ENCODE results near the gene ESRRA.

The ESRRA gene

GRCh38 chr11:64333556-64333955 is 28.2 kb downstream of the ESRRA start:
- peaks cover 34% of the 10 kb centered on the region for H3K4me1 Mint-ChIP-seq (ENCODE audit: low read depth)
- no peak overlapping the region for H3K4me3 Mint-ChIP-seq
- H3K9me3 Mint-ChIP-seq = no peaks in the 10 kb centered on the region
- intact Hi-C loops (cut with micrococcal nuclease) = no loop called here
- no peaks in the 10 kb centered on the region for H3K36me3 Mint-ChIP-seq (ENCODE audit: low read depth)
- H3K27me3 Mint-ChIP-seq = peaks cover 3% of the 10 kb centered on the region
- H3K27ac Mint-ChIP-seq = no peak overlapping the region

- no peaks in the 10 kb centered on the region for H3K36me3 Mint-ChIP-seq (ENCODE audit: low read depth)
- H3K4me1 Mint-ChIP-seq (ENCODE audit: low read depth) = peaks cover 49% of the 10 kb centered on the region
- H3K27me3 Mint-ChIP-seq = peaks cover 3% of the 10 kb centered on the region
- intact Hi-C loops (cut with micrococcal nuclease) = no loop called here
- no peak overlapping the region for H3K4me3 Mint-ChIP-seq
- H3K27ac Mint-ChIP-seq = peak overlapping the region; percentile 42
- H3K9me3 Mint-ChIP-seq = no peaks in the 10 kb centered on the region
Measured at GRCh38 chr11:64334764-64335735, 29.7 kb downstream of the ESRRA start.

GRCh38 chr11:64337538-64338249 is 32.4 kb downstream of the ESRRA start:
- Mint-ChIP-seq H3K4me1 (ENCODE audit: low read depth) (peaks cover 56% of the 10 kb centered on the region), H3K4me3 (no peak overlapping the region), H3K27ac (no peak overlapping the region), H3K36me3 (ENCODE audit: low read depth) (peaks cover 15% of the 10 kb centered on the region), H3K9me3 (no peaks in the 10 kb centered on the region), H3K27me3 (no peaks in the 10 kb centered on the region)
- intact Hi-C loops (cut with micrococcal nuclease) = no loop called here

DNA sequence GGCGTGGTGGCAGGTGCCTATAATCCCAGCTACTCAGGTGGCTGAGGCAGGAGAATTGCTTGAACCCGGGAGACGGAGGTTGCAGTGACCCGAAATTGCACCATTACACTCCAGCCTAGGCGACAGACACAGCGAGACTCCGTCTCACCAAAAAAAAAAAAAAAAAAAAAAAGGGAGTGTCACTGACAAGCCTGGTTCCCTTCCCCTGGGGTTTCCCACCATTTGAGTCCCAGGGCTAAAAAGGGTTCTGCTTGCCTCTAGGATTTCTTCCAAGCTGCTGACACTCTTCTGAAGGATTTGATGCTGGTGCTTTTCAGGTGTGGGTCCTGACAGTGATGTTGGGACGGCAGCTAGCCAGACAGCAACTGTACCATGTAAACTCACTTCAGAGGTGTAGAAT is 33.4 kb downstream of the ESRRA start:
- H3K27me3 Mint-ChIP-seq = no peaks in the 10 kb centered on the region
- H3K4me1 Mint-ChIP-seq (ENCODE audit: low read depth) = peaks cover 64% of the 10 kb centered on the region
- intact Hi-C loops (cut with micrococcal nuclease) = no loop called here
- H3K27ac Mint-ChIP-seq = peak overlapping the region; percentile 93
- no peaks in the 10 kb centered on the region for H3K9me3 Mint-ChIP-seq
- H3K4me3 Mint-ChIP-seq = no peak overlapping the region
- peaks cover 25% of the 10 kb centered on the region for H3K36me3 Mint-ChIP-seq (ENCODE audit: low read depth)

DNA sequence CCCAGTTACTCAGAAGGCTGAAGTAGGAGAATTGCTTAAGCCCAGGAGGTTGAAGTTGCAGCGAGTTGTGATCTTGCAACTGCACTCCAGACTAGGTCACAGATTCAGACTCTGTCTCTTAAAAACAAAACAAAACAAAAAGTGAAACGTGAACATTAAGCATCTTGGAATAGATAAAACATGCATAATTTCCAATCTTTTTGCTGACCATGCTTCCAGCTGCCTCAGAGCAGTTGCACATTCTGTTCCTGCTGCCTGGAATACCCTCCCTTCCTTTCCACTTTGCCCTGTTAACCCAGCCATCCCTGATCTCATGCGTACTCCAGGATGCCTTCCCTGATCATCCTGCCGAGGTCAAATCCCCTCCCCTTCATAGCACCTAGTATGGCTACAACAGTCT is 34.0 kb downstream of the ESRRA start:
- peaks cover 31% of the 10 kb centered on the region for H3K36me3 Mint-ChIP-seq (ENCODE audit: low read depth)
- intact Hi-C loops (cut with micrococcal nuclease) = no loop called here
- peaks cover 66% of the 10 kb centered on the region for H3K4me1 Mint-ChIP-seq (ENCODE audit: low read depth)
- peak overlapping the region; percentile 93 for H3K27ac Mint-ChIP-seq
- no peaks in the 10 kb centered on the region for H3K9me3 Mint-ChIP-seq
- H3K4me3 Mint-ChIP-seq = peak overlapping the region; percentile 80
- H3K27me3 Mint-ChIP-seq = no peaks in the 10 kb centered on the region

DNA sequence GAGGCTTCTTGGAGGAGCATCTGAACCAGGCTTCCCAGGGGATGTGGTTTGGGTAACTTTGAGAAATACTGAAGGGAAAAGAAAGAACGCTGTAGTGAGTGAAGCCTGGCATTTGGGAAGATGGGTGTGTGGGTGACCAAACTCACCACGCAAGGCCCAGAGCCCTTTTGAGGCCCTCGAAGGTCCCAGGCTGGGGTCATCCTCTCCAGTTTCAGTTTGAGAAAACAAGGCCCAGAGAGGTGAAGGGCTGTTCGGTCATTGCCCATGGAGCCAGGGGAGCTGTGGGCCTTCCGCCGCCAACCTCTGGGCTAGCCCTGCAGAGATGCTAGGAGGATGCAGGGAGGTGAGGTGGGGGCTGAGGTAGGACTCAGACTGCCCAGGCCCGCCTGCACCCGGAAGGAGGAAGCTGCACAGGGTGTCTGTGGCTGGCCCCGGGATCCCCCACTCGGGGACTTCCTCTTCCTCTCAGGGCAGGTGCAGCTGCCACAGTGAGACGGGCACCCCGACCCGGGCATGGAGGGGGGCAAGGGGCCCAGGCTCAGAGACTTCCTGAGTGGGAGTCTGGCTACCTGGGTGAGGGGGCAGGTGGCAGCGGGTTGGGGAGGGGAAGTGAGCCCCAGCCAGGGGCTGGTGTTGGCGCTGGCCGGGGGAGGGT is 34.6 kb downstream of the ESRRA start, which contains the start of gene CCDC88B:
TSS of gene CCDC88B (plus strand) at position 451 of the 655 bp plus-strand sequence. CDS start at position 514, 63 bp downstream.
- Mint-ChIP-seq H3K27me3 (no peaks in the 10 kb centered on the region), H3K27ac (peak within 1 kb of the TSS; percentile 93), H3K4me1 (ENCODE audit: low read depth) (peaks cover 68% of the 10 kb centered on the region), H3K4me3 (peak within 1 kb of the TSS; percentile 80), H3K9me3 (no peaks in the 10 kb centered on the region), H3K36me3 (ENCODE audit: low read depth) (peaks cover 37% of the 10 kb centered on the region)
- intact Hi-C loops (cut with micrococcal nuclease) = loop anchor here (5.0 kb wide), 1 partner anchor 33 kb away; the partner anchor contains the start of gene ESRRA

GRCh38 chr11:64340671-64341335 is 35.5 kb downstream of the ESRRA start:
- H3K27me3 Mint-ChIP-seq = no peaks in the 10 kb centered on the region
- peak overlapping the region; percentile 93 for H3K27ac Mint-ChIP-seq
- H3K9me3 Mint-ChIP-seq = no peaks in the 10 kb centered on the region
- intact Hi-C loops (cut with micrococcal nuclease) = loop anchor here (5.0 kb wide), 1 partner anchor 34 kb away; the partner anchor contains the start of gene ESRRA
- H3K4me3 Mint-ChIP-seq = peak overlapping the region; percentile 80
- peaks cover 69% of the 10 kb centered on the region for H3K4me1 Mint-ChIP-seq (ENCODE audit: low read depth)
- peaks cover 46% of the 10 kb centered on the region for H3K36me3 Mint-ChIP-seq (ENCODE audit: low read depth)

GRCh38 chr11:64341429-64341828 is 36.1 kb downstream of the ESRRA start:
- Mint-ChIP-seq H3K27ac (peak overlapping the region; percentile 48), H3K4me3 (peak overlapping the region; percentile 80), H3K9me3 (no peaks in the 10 kb centered on the region), H3K36me3 (ENCODE audit: low read depth) (peaks cover 52% of the 10 kb centered on the region), H3K4me1 (ENCODE audit: low read depth) (peaks cover 74% of the 10 kb centered on the region), H3K27me3 (no peaks in the 10 kb centered on the region)
- intact Hi-C loops (cut with micrococcal nuclease) = loop anchor here (5.0 kb wide), 1 partner anchor 34 kb away; the partner anchor contains the start of gene ESRRA

DNA sequence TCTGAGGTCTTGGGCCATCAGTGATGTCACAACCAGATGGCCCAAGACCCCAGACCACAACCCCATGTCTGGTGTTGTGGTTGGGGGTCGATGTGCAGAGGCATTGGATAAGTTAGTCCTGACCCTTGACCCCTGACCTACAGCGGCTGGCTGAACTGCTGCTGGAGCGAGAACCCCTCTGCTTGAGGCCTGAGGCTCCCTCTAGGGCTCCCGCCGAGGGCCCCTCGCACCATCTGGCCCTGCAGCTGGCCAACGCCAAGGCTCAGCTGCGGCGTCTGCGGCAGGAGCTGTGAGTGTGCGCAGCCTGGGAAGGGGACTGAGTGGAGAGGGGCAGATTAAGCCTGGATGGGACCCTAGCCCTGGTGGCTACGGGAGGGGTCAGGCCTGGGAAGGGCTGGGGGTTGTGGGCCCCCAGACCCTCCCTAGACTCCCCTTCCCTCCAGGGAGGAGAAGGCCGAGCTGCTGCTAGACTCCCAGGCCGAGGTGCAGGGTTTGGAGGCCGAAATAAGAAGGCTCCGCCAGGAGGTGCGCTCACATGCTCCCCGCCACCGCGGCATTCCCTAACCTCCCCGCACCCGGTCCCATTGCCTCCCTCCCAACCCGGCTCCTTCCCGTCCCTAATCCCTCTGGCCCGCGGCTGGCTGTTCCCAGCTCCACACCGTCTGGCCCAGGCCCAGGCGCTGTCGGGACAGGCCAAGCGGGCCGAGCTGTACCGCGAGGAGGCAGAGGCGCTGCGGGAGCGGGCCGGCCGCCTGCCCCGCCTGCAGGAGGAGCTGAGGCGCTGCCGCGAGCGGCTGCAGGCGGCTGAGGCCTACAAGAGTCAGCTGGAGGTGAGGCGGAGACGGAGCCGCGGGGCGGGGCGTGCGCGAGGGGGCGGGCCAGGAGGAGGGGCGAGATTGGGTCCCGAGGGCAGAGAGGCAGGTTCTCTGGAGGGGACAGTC is 36.8 kb downstream of the ESRRA start:
- Mint-ChIP-seq H3K27ac (peak overlapping the region; percentile 48), H3K27me3 (no peaks in the 10 kb centered on the region), H3K9me3 (no peaks in the 10 kb centered on the region), H3K36me3 (ENCODE audit: low read depth) (peaks cover 59% of the 10 kb centered on the region), H3K4me3 (peak overlapping the region; percentile 57), H3K4me1 (ENCODE audit: low read depth) (peaks cover 80% of the 10 kb centered on the region)
- intact Hi-C loops (cut with micrococcal nuclease) = loop anchor here (5.0 kb wide), 1 partner anchor 35 kb away; the partner anchor contains the start of gene ESRRA

GRCh38 chr11:64342869-64343745 is 37.8 kb downstream of the ESRRA start:
- Mint-ChIP-seq H3K27me3 (no peaks in the 10 kb centered on the region), H3K4me1 (ENCODE audit: low read depth) (peaks cover 84% of the 10 kb centered on the region), H3K9me3 (no peaks in the 10 kb centered on the region), H3K4me3 (no peak overlapping the region), H3K36me3 (ENCODE audit: low read depth) (peaks cover 67% of the 10 kb centered on the region), H3K27ac (no peak overlapping the region)
- intact Hi-C loops (cut with micrococcal nuclease) = loop anchor here (5.0 kb wide), 1 partner anchor 36 kb away; the partner anchor contains the start of gene ESRRA

DNA sequence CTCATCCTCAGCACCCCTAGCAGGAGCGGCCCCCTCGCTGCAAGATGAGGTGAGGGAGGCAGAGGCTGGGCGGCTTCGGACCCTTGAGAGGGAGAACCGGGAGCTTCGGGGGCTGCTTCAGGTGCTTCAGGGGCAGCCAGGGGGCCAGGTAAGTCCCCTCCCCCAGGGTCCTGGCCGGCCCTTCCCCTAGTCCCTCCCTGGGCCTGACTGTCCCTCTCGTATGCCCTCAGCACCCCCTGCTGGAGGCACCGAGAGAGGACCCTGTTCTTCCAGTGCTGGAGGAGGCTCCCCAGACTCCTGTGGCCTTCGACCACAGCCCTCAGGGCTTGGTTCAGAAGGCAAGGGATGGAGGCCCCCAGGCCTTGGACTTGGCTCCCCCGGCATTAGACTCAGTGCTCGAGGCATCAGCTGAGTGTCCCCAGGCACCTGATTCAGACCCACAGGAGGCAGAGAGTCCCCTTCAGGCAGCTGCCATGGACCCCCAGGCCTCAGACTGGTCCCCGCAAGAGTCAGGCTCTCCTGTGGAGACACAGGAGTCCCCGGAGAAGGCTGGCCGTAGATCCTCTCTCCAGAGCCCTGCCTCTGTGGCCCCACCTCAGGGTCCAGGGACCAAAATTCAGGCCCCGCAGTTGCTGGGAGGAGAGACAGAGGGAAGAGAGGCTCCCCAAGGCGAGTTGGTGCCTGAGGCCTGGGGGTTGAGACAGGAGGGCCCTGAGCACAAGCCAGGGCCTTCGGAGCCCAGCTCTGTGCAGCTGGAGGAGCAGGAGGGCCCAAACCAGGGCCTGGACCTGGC is 38.6 kb downstream of the ESRRA start:
- peaks cover 72% of the 10 kb centered on the region for H3K36me3 Mint-ChIP-seq (ENCODE audit: low read depth)
- intact Hi-C loops (cut with micrococcal nuclease) = loop anchor here (5.0 kb wide), 1 partner anchor 37 kb away; the partner anchor contains the start of gene ESRRA
- H3K27ac Mint-ChIP-seq = no peak overlapping the region

More for the DNA sequence above, 38.6 kb downstream of the ESRRA start:
- Mint-ChIP-seq H3K4me1 (ENCODE audit: low read depth) (peaks cover 78% of the 10 kb centered on the region), H3K27me3 (no peaks in the 10 kb centered on the region), H3K9me3 (no peaks in the 10 kb centered on the region), H3K4me3 (no peak overlapping the region)
